Fibroblast of the aortic adventitia (primary cell): Measurements from ENCODE around the gene HP1BP3. TPM values are rescaled to one million over a fixed set of nuclear protein-coding genes. Genes with fewer than 3 reads are reported as not detected.

Experiments
- DNase-seq: peaks from one replicate; pipeline ENCODE4 v3.0.0-alpha.2; 2010; ENCODE audit warnings: low read depth
- H3K4me3 ChIP-seq: 2 replicates; pipeline ENCODE4 v1.5.1; 2011; ENCODE audit warnings: low read depth, mild to moderate bottlenecking, control low read depth, low read length, moderate library complexity
- CTCF ChIP-seq: IDR thresholded peaks from 2 replicates; pipeline ENCODE4 v1.5.1; 2011; ENCODE audit warnings: mild to moderate bottlenecking, low read length, control low read depth, inconsistent platforms; ENCODE audit not compliant: insufficient read depth
- total RNA-seq: library from RNA; depleted of rRNA; stranded (reverse); fragments of >200 nt; gene quantifications from 2 replicates; pipeline ENCODE4 v1.2.3, GENCODE V29; 2012; ENCODE audit warnings: low replicate concordance

HP1BP3 gene
- total RNA-seq, 1 donor: 215 TPM

- H3K4me3 ChIP-seq: no peak overlapping the region
- no peak for TF ChIP-seq CTCF
- no peak for DNase-seq
Observed at GRCh38 chr1:20771780-20772179, 15.3 kb downstream of the HP1BP3 start.

DNA sequence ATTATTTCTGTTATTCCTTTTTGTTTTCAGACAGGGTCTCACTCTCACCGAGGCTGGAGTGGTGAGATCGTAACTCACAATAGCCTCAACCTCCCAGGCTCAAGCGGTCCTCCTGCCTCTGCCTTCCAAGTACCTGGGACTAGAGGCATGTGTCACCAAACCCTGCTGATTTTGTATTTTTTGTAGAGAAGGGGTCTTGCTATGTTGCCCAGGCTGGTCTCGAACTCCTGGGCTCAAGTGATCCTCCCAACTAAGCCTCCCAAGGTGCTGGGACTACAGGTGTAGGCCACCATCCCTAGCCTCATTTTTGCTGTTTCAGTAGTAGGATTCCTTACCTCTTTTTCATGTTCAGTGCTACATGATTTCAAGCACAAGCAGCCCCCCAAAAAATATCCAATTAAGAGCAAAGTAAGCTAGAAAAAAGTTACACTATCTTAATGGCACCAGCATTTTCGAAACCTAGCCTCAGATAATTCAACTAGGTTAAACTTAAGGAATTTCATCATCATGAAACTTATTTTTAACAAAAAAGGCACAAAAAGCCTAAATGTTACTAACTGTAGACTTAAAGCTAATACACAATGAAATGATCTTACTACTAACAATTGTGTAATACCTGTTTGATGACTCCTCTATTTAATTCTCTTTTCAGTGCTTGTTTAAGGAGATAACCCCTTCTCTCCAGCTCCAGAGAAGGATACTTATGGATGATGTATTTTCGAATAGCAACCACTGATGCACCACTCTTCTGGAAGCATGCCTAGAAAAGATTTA, 16.6 kb downstream of the HP1BP3 start:
- no peak for DNase-seq
- H3K4me3 ChIP-seq: no peak overlapping the region
- no peak for TF ChIP-seq CTCF

GRCh38 chr1:20767271-20767670, 19.8 kb downstream of the HP1BP3 start:
- H3K4me3 ChIP-seq: no peak overlapping the region
- TF ChIP-seq CTCF: no peak
- no peak for DNase-seq

- TF ChIP-seq CTCF: no peak
- no peak overlapping the region for H3K4me3 ChIP-seq
- no peak for DNase-seq
Observed at GRCh38 chr1:20763417-20763816, 23.7 kb downstream of the HP1BP3 start.

- no peak overlapping the region for H3K4me3 ChIP-seq
- DNase-seq: no peak
- no peak for TF ChIP-seq CTCF
Observed at GRCh38 chr1:20760322-20760721, 26.8 kb downstream of the HP1BP3 start.

GRCh38 chr1:20753589-20753988, 33.5 kb downstream of the HP1BP3 start:
- DNase-seq: no peak
- no peak overlapping the region for H3K4me3 ChIP-seq
- TF ChIP-seq CTCF: no peak

GRCh38 chr1:20751462-20751990, 35.6 kb downstream of the HP1BP3 start:
- DNase-seq: no peak
- no peak overlapping the region for H3K4me3 ChIP-seq
- TF ChIP-seq CTCF: no peak
